Muscle of arm (tissue), 12 donors: Measurements from ENCODE around the gene DLG2. TPM values are rescaled to one million over a fixed set of nuclear protein-coding genes. Genes with fewer than 3 reads are reported as not detected.
"Not testable (repeated sequence)": the region's sequence is repeated elsewhere in the genome, so short reads cannot be mapped to it uniquely, and the experiment has no call there.

Experiments
- DNase-seq: peaks from one replicate; pipeline ENCODE4 v3.0.0-alpha.2; 2013
- polyA plus RNA-seq, 12 donors: library from polyadenylated mRNA; unstranded; fragments of 120-200 nt; gene quantifications; one replicate each; pipeline ENCODE4 v1.2.1, GENCODE V29; 2013; ENCODE audit not compliant: insufficient read length in 12 of 12

The DLG2 gene
- polyA plus RNA-seq, 12 donors, result 8.3 to 18.2 (median 14.0) TPM; not detected in 1

DNA sequence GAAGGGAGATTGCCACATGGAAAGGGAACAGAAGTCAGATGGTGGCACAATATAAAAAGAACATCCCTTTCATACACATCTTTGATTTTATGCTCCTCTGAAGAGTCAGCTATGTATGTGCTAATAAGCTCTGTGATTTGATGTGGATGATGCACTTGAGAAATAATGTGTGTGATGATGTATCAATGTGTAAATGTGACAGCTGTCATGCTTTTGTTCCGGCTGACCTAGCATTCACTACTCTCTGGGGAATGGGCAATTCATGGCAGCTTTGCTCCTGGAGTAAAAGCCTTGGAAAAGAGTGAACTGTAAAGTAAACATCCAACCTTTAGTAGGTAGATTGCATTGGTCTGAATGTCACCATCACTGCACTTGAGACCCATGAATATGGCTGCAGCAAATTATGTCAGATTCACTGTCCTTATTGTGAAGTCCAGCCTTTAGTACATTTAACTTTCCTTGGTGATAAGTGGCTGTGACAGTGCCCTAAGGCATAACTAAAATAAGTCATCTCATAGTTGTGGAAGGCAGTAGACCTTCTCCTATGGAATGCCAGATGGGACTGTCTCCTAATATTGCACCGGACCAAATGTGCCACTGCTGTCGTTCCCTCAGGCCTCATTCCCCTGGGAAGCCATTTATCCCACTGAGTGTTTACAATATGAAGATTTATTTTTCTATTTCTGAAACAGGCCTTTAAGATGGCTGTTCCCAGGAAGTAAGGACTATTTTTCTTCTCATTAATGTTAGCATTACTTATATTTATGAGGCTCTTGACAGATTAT is 2162.8 kb downstream of the DLG2 start:
- DNase-seq, result no peak

DNA sequence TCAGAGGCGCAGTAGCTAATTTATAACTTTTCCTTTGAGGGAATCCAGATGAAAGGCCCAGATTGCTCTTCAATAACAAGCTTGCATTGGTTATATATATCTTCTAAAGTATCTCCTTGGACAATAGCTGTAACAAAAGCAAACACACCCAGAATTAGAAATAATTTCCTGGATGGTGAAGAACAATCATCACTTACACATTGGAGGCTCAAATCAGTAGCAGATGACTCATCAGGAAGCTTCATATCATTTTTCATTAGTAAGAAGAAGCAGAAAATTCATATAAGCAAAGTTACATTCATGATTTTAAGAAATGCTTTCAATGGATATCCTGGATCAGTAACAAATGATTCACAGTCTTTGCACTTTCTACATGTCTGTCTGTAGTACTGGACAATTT is 2167.3 kb downstream of the DLG2 start:
- DNase-seq, result no peak

DNA sequence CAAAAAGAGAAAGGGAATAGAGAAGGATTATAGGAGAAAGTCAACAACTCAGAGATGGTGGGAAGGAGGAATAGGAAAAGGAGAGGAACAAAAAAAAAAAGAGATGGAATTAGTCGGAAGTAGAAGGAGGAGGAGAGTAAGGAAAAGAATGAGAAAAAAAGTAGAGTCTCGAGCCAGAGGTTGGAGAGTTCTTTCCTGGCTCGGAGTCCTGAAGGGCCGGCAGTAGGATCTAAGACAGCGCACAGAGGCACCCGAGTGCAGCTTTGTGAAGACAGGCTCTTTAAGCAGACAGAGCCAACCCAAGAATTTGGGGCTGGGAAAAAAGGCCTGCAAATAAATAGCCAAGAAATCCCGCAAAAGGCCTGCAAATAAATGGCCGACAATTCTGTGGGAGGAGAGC is 2170.6 kb downstream of the DLG2 start:
- no peak for DNase-seq

DNA sequence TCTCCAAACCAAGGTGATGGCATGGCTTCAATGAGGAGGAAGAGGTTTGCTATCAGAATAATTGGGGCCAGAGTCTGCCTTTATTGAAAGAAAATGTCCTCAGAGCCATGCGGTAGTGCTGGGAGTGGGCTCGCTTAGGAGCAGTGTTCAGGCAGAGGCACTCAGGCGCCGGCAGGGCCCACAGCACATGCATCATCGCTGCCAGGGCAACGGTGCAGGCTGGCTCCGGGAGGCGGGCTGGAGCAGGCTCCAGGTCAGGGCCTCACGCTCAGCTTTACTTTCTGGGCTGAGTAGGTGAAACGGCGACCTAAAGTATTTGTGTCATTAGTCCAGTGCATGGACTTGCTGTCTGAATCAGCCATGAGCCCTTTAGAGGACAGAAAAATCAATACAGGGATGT is 2171.1 kb downstream of the DLG2 start:
- no peak for DNase-seq

DNA sequence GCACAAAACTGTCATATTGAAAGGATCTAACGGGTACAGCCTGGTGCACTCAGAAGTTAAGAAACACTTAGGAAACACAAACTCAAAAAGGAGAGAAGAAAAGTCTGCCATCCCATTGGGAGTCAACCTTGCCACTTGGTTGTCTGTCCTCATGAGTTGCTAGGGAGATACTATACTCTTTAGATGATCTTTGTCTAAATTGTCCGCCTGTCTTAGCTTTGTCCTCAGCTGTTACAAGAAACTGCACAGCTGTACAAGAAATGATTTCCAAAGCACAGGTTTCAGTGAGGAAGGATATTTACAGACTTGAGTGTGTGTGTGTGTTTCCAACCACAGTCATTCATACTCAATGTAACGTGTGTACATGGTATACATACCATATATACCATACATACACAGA is 2171.8 kb downstream of the DLG2 start:
- DNase-seq, result no peak

DNA sequence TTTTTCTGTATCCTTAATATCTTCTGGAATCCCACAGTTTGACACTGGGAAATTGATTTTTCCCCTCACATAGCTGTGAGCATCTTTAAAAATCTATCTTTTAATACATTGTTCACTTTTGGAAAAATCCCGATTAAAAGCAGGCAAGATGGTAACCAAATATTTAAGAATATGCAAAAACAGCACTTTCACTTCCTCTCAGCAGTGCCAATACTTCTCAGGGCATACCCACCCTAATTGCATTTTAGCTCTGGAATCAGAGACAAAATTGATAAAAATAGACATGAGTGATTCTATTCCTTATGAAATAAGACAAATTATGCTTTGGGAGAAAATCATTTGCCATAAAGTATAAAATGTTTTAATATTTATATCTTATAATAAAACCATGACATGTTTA is 2172.5 kb downstream of the DLG2 start:
- no peak for DNase-seq

DNA sequence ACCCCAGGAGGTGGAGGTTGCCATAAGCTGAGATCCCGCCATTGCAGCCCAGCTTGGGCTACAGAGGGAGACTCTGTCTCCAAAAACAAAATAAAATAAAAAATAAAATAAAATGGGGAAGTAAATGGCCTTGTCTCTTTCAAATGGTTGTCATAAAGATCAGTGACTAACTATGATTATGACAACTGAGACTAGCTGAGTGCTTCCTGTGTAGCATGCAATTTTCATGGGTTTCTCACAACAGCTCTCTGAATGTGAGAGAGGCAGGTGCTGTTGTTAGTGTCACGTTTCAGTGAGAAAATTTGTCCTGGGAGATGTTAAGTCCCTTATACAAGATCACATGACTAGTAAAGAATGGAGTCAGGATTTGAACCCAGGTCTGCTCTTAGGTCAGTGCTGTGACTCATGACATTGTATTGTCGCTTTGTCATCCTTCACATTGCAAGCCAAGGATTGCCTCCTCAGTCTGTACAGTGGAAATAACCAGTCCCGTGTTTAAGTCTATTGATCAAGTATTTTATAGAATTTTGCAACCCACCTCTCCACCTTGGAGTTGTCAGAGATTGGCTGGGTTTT is 2177.7 kb downstream of the DLG2 start:
- DNase-seq, result no peak

DNA sequence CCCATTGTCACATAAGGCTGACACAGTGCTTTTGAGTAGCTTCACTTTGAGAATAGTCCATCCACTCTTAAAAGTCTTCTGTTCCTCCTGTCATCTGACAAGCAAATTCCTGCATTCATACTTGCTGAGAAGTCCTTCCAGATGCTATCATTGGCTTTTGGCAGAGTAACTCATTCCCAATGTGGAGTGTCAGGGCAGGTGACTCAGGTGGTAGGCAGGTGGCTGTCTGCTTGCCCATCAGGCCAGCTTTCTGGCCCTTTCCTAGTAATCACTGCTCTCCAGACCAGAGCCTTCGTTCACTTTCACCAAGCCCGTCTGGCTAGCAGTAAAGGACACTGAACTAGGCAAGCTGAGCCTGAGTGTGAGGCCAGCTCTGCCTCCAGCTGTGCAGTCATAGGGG is 2178.5 kb downstream of the DLG2 start:
- DNase-seq, result no peak

DNA sequence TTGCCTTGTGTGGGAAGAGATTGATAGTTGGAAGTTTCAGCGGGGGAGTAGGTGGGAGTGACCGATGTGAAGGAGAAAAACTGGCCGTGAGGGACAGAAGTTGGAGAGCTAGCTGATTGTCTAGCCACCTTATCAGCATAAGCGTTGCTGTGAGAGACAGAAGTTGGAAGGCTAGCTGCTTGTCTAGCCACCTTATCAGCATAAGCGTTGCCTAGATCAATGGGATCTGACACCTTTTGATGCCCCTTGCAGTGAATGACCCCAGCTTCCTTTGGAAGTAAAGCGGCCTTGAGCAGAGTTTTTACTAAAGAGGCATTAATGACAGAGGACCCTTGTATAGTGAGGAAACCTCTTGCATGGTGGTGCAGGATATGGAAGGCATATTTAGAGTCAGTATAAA is 2183.3 kb downstream of the DLG2 start:
- not testable (repeated sequence) for DNase-seq

DNA sequence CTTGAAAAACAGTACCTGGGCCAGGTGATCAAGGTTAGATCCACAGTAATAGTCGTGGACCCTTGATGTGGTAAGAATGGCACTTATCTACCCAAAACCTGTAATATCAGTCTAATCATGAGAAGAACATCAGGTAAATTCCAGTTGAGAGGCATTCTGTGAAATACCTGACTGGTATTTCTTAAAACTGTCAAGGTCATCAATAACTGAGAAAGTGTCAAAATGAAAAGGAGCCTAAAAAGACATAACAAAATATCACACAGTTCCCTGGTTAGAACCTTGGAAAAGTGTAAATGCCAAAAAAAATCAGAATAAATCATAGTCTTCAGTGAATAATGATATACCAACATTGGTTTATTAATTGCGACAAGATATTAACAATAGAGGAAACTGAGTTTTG is 2185.5 kb downstream of the DLG2 start:
- DNase-seq, result no peak

DNA sequence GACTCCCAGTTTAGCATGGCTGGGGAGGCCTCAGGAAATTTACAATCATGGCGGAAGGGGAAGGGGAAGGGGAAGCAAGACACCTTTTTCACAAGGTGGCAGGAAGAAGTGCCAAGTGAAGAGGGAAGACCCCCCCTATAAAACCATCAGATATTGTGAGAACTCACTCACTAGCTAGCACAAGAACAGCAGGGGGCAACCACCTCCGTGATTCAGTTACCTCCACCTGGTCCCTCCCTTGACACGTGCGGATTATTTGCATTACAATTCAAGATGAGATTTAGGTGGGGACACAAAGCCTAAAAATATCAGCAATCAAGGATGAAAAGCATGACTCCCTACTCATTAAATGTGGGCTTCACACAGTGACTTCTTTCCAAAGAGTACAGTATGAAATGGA is 2186.0 kb downstream of the DLG2 start:
- no peak for DNase-seq

DNA sequence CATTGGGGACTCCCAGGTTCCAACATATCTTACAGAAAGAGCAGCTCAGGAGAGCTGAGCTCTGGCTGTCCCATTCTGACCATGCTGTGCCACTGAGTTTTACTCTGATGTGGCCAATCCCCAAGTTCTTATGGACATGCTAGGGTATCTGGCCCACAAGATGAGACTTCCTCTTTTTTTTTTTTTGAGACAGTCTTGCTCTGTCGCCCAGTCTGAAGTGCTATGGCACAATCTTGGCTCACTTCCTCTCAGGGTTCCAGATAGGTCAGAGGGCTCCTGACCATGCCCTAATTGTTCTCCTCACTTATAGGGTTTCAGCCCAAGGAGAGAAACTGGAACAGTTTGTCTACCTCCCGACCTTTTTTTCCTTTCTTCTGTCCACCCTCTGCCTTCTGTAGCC is 2188.7 kb downstream of the DLG2 start:
- no peak for DNase-seq

DNA sequence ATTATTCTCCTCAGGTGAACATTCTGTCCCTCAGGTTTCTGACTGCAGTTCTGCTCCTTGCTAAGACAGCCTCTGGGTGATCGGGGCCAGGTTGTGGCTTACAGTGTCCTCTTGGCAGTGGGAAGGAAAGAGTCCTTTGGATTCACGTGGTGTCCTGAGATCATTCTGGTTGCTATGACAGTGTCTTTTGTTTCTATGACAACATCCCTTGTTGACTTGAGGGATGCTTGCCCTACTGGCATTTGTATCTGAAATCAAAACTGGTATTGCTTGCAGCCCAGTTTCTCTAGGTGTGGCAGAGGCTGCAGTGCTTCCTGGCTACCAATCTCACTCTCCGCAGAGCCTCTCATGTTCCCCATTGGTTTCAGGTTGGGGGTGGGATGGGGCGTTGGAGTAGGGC is 2189.2 kb downstream of the DLG2 start:
- DNase-seq, result no peak

DNA sequence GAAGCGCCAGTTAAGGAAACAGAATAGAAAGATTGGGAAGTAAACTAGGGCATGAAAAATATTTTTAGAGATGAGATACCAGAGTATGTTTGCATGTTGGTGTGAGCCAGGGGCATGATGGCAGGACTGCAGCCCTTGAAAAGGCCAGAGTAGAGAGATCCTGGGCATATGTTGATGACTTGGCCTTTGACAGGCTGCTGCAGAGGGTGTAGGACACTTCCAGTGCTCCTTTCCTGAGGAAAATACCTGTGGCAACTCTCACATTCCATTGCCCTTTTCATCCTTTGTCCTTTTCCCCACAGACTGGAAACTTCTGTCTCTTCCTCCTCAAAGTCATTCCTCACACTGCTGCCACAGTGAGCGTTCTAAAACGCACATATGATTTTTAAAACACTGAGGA is 2190.3 kb downstream of the DLG2 start:
- no peak for DNase-seq

DNA sequence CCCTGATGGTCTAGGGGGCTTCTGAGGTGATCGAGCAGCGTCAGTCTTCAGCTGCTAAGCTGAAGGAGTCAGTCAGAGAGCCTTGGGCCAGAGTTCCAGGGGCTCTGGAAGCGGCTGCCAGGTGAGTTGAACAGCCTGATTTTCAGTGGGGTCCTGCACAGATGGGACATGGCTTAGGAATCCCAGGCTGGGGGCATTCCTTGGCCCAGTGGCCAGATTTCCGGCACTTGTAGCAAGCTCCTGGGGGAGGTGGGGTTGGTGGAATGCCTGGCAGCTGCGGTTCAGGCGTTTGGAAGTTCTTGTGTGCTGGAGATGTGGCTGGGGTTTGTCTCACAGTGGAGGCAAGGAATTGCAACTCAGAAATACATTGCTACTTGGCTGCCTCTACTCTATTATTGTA is 2192.3 kb downstream of the DLG2 start:
- DNase-seq, result not testable (repeated sequence)

DNA sequence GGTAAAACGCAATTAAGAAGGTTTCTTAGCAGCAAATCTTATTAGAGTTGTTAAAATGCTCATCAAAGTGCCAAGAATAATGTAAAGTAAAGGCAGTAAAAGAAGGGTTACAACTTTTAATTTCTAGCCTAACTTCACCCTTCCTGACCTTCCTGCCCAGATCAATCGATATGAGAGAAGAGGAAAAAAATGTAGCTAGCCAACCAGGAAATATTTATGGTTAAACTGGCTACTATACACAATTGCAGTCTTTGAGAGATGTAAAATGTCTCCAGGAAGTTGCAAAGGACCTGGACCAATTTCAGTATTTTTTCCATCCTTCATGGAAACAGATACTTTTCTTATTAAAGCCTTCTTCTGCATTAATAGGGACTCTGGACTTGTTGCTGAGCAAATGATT is 2199.2 kb downstream of the DLG2 start:
- DNase-seq, result peak; percentile 37

DNA sequence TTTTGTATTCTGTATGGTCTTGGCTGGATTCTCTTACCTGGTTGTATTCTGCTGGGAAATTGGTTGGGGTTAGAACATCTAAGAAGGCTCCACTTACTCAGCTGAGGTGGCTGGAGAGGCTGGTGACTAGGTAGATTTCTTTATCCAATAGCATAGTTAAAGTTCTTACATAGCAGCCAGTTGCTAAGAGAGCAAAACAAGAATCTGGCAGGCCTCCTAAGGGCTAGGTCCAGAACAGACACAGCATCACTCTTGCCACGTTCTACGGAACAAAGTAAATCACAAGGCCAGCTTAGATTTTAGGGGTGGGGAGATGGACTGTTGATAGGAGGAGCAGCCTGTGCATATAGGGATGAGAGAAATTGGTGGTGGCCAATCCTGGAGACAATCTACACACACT is 2199.6 kb downstream of the DLG2 start:
- DNase-seq, result peak; percentile 59

DNA sequence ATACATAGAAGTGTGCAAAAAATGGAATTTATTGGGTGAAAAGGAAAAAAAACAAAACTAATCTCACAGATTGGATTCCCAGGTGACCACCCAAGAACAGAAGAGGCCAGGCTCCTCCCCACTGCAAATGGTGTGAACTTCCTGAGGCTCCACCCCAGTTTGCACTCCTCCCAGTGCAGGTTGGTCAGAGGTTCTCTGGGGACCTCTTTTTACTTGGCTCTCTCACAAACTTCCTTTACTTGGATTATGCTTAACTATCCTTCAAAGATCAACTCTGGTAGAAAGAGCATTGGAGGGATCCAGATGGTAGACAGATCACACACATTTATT is 2202.0 kb downstream of the DLG2 start:
- no peak for DNase-seq

DNA sequence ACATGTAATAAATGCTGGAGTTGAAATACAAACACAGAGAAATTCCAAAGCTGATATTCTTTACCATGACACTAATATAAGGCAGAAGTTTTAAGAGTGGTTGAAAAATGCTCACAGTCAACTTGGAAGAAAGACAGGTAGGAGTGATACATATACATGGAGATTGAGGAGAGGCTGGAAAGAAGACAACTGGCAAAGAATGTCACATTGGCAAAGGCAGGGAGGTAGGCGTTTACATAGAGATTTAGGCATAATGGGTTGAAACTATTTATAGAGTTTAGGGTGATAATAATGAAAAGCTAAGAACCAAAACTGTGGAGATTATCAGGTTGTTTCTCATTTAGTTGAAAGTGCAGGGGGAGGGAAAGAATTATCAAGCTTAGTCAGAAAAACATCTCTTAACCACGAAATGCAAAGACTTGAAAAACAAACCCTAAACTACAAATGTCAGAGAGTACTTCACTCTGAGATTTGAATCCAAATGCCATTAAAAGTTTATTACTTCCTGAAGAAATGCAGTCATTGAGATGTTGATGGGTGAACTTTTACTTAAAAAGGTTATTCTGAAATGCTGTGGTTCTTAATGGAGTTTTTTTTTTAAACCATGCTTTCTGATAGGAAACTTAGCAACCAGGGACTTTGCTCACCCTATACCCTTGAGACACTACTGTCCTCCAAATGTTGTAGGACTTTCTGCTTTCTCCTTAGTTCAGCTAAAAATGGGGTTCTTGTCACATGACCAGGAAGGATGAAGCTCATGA is 2202.6 kb downstream of the DLG2 start:
- no peak for DNase-seq

DNA sequence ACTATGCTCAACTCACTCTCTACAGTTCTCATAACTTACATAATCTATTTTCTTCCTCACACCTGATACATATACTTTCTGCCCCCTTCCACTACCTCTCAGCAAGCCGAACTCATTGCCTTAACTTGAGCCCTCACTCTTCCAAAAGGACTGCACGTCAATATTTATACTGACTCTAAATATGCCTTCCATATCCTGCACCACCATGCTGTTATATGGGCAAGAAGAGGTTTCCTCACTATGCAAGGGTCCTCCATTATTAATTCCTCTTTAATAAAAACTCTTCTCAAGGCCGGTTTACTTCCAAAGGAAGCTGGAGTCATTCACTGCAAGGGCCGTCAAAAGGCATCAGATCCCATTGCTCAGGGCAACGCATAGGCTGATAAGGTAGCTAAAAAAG is 2204.5 kb downstream of the DLG2 start:
- not testable (repeated sequence) for DNase-seq

DNA sequence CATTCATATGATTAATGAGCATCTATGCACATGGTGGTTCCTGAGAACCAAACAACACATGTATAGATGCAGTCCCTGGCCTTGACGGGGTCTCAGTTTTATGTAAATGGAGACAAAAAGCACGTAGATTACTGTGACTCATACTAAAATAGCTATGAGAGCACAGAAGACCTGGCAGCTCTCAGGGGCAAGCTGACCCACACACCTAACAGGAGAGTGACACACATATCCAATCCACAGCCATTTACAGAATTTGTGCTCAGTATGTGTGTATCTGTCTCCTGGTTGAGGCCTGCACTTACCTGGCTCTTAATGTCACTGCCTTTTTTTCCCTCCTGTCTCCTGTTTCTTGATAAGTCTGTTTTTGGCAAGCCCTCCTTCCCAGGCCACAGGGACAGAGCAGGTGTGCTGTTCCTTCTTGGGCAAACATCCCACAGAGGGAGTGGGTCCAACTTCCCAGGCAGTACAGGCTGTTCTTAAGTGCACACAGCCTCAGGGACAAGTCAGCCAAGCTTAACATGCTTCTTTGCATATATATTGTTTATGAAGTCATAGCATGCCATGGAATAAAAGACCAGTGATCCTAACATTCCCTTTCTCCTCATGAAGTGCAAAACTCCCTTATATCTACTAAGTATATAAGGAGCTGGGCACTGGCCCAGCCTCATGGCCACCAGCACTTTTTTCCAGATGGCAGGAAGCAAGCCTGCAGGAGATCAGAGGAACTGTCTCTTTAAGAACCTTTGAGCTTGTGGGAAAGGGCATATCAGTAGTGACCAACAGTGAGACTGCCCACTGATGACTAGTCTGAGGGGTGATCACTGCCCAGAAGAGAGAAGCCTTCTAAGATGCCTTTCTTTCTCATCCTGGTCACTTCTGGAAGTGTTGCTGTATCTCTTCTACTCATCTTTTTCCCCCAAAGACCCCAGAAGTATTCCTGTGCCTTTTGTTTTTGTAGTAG is 2216.3 kb downstream of the DLG2 start:
- DNase-seq, result no peak

DNA sequence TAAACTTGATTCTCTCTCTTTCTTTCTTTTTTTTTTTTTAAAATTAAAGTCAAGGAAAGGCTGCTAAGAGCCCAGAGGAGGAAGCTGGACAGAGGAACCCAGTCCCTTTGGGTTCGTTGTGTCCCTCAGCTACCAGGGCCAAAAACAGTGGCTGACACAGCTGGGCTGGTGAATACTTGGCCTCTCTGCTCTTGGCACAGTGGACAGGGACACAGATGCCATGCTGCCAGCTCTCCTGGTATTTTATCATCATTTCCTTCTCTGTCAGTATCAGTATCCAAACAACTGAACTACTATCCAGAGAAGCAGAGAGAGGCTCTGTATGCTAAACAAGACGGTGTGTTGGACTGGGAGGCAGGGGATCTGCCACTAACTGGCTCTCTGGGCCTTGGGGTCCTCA is 2217.3 kb downstream of the DLG2 start:
- no peak for DNase-seq
